ENCODE data around the gene PPP2R1B.

- TF ChIP-seq CTCF (conservative IDR thresholded peaks at IDR 0.05; ENCODE audit: low read depth, low read length) (no peak), EZH2 (IDR thresholded peaks at IDR 0.05; ENCODE audit: borderline replicate concordance, low read depth, low read length, poor library complexity, severe bottlenecking) (no peak)
These were observed 42.6 kb downstream of the PPP2R1B start for GRCh38 chr11:111723595-111723994.

Data from A673 (cell line).